ENCODE data around the gene HSD17B1.

GRCh38 chr17:42553866-42554249, 1.1 kb downstream of the HSD17B1 start:
- TF ChIP-seq, protein P1, sequence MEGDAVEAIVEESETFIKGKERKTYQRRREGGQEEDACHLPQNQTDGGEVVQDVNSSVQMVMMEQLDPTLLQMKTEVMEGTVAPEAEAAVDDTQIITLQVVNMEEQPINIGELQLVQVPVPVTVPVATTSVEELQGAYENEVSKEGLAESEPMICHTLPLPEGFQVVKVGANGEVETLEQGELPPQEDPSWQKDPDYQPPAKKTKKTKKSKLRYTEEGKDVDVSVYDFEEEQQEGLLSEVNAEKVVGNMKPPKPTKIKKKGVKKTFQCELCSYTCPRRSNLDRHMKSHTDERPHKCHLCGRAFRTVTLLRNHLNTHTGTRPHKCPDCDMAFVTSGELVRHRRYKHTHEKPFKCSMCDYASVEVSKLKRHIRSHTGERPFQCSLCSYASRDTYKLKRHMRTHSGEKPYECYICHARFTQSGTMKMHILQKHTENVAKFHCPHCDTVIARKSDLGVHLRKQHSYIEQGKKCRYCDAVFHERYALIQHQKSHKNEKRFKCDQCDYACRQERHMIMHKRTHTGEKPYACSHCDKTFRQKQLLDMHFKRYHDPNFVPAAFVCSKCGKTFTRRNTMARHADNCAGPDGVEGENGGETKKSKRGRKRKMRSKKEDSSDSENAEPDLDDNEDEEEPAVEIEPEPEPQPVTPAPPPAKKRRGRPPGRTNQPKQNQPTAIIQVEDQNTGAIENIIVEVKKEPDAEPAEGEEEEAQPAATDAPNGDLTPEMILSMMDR (conservative IDR thresholded peaks at IDR 0.05): no peak
- TF ChIP-seq EZH2 (IDR thresholded peaks at IDR 0.05; ENCODE audit: low read depth): no peak
